ENCODE measurements around the gene GADD45GIP1. TPM values are rescaled to one million over a fixed set of nuclear protein-coding genes. Genes with fewer than 3 reads are reported as not detected.
"Not testable (repeated sequence)": the region's sequence is repeated elsewhere in the genome, so short reads cannot be mapped to it uniquely, and the experiment has no call there.

Gene GADD45GIP1
- total RNA-seq, 1 experiment from 2014 or later, result 75.2 TPM

- DNase-seq (ENCODE audit: low read depth), result no peak
These were observed 33.4 kb upstream of the GADD45GIP1 start for GRCh38 chr19:12990431-12990830.

- no peak for DNase-seq (ENCODE audit: low read depth)
These were observed 30.8 kb upstream of the GADD45GIP1 start for GRCh38 chr19:12987781-12988180.

- DNase-seq (ENCODE audit: low read depth), result no peak
These were observed 30.2 kb upstream of the GADD45GIP1 start for GRCh38 chr19:12987190-12987589.

GRCh38 chr19:12986726-12987125 lies 29.7 kb upstream of the GADD45GIP1 start:
- DNase-seq (ENCODE audit: low read depth), result no peak

GRCh38 chr19:12985049-12985776 lies 28.2 kb upstream of the GADD45GIP1 start:
- DNase-seq (ENCODE audit: low read depth), result peak; percentile 56

- no peak for DNase-seq (ENCODE audit: low read depth)
These were observed 27.6 kb upstream of the GADD45GIP1 start for GRCh38 chr19:12984683-12985048.

GRCh38 chr19:12984143-12984627 lies 27.2 kb upstream of the GADD45GIP1 start:
- DNase-seq (ENCODE audit: low read depth), result no peak

- peak; percentile 73 for DNase-seq (ENCODE audit: low read depth)
These were observed 26.6 kb upstream of the GADD45GIP1 start for GRCh38 chr19:12983542-12984142.

GRCh38 chr19:12983091-12983490 lies 26.1 kb upstream of the GADD45GIP1 start:
- no peak for DNase-seq (ENCODE audit: low read depth)

- no peak for DNase-seq (ENCODE audit: low read depth)
These were observed 25.6 kb upstream of the GADD45GIP1 start for GRCh38 chr19:12982648-12983047.

- DNase-seq (ENCODE audit: low read depth), result no peak
These were observed 23.0 kb upstream of the GADD45GIP1 start for GRCh38 chr19:12979974-12980373.

- DNase-seq (ENCODE audit: low read depth), result not testable (repeated sequence)
These were observed 19.1 kb upstream of the GADD45GIP1 start for GRCh38 chr19:12976109-12976508.

GRCh38 chr19:12975221-12975741 lies 18.3 kb upstream of the GADD45GIP1 start:
- no peak for DNase-seq (ENCODE audit: low read depth)

GRCh38 chr19:12974301-12975220 lies 17.5 kb upstream of the GADD45GIP1 start:
- no peak for DNase-seq (ENCODE audit: low read depth)

- DNase-seq (ENCODE audit: low read depth), result no peak
These were observed 16.2 kb upstream of the GADD45GIP1 start for GRCh38 chr19:12973236-12973635.

GRCh38 chr19:12970070-12970820 lies 13.2 kb upstream of the GADD45GIP1 start:
- no peak for DNase-seq (ENCODE audit: low read depth)

- no peak for DNase-seq (ENCODE audit: low read depth)
These were observed 12.4 kb upstream of the GADD45GIP1 start, which contains the start of gene DAND5 for GRCh38 chr19:12969292-12969988. Gene DAND5 (plus strand): TSS chr19:12969576. CDS start chr19:12969661, 85 bp downstream.

GRCh38 chr19:12967907-12968306 lies 10.9 kb upstream of the GADD45GIP1 start:
- DNase-seq (ENCODE audit: low read depth), result peak; percentile 73

- DNase-seq (ENCODE audit: low read depth), result no peak
These were observed 8.8 kb upstream of the GADD45GIP1 start for GRCh38 chr19:12965812-12966135.

Measured in HT1080 (cell line).